Activated CD8-positive, alpha-beta memory T cell treated with anti-CD3 and anti-CD28 coated beads, Interleukin-2, amount 50 U/mL, for 4 hours (primary cell): ENCODE results near the gene GPC2.
"Not testable (repeated sequence)": the region's sequence is repeated elsewhere in the genome, so short reads cannot be mapped to it uniquely, and the experiment has no call there.

Source experiments
- DNase-seq: peaks from one replicate; pipeline ENCODE4 v3.0.0-alpha.2; 2020

Gene GPC2

DNA sequence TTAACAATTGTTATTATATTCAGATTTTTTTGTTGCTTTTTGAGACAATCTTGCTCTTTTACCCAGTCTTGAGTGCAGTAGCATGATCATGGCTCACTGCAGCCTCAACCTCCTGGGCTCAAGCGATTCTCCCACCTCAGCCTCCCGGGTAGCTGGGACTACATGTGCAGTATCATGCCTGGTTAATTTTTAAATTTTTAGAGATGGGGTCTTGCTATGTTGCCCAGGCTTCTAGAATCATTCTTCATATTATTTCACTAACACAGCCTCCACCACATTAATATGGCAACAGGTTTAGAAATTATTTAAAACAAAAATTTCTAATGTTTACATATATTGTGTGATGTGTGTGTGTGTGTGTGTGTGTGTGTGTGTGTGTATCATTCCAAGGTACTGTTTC, 29.9 kb downstream of the GPC2 start:
- DNase-seq = no peak

DNA sequence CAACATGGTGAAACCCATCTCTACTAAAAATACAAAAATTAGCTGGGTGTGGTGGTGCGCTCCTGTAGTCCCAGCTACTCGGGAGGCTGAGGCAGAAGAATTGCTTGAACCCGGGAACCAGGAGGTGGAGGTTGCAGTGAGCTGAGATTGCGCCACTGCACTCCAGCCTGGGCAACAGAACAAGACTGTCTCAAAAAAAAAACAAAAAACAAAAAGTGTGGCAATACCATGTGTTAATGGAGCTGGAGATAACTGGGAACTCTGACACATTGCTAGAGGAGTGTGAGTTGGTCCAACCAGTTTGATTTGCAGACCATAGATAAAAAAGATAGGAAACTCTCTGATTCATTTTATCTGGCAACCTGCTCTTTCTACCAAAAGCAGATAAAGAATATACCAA, 30.8 kb downstream of the GPC2 start:
- DNase-seq = not testable (repeated sequence)

DNA sequence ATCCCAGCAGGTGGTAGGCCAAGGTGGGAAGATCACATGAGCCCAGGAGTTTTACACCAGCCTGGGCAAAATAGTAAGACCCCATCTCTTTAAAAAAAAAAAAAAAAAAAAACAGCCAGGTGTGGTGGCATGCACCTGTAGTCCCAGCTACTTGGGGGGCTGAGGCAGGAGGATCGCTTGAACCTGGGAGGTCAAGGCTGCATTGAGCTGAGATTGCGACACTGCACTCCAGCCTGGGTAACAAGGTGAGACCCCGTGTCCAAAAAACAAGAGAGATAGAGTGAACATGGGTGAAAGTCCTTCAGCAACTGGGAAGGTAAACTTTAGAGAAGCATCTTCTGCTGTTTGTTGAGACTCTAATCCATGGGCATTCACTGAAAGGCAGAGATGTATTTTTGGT, 34.7 kb downstream of the GPC2 start:
- DNase-seq = no peak

DNA sequence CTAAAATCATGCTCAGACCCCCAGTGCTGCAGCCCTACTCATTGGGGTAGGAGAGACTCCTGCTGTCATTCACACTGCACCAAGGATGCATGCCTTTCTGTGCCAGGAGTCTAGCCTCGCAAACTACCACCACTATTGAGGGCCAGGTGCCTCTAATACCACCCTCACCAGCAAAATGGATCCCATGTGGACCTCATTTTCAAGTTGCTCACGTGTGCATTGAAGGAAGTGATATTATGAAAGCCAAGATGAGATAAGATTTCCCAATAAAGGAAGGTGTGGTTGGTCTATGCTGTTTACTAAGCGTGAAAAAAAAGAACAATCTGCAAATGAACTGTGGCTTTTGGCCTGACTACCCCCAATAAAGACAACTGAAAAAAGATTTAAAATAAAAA, 35.6 kb downstream of the GPC2 start:
- no peak for DNase-seq

DNA sequence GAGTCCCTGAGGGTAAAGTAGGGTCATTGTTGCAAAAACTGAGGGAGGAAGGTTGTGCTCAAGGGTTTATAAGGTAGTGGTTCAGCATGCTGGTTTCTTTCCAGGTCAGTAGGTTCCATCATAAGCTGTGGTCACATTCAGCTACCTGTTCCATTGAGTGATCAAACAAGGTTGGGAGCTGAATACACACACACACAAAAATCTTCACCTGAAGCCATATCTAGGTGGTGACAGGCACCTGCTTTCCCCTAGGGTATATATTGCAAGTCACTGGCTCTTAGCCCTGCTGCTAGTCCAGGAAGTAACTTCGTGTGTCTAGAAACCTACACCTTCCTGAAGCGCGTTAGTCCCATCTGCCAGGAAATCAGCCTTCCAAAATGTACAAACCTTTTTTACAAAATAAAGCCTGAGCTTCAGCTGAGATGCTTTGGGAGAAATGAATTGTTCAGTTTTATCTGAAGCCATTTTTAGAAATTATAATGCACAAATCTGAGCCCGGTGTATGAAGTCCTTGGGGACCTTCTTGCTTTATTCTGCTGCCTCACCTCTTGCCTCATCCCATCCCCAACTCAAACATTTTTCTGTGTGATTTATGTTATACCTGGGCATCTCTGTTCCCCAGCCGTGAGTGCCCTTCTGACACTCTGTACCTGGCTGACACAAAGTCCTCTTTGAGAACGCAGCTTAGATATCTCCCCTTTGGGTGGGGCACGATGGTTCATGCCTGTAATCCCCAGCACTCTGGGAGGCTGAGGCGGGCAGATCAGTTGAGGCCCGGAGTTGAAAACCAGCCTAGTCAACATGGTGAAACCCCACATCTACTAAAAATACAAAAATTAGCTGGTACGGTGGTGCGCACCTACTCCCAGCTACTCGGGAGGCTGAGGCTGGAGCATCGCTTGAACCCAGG, 39.1 kb downstream of the GPC2 start:
- no peak for DNase-seq

DNA sequence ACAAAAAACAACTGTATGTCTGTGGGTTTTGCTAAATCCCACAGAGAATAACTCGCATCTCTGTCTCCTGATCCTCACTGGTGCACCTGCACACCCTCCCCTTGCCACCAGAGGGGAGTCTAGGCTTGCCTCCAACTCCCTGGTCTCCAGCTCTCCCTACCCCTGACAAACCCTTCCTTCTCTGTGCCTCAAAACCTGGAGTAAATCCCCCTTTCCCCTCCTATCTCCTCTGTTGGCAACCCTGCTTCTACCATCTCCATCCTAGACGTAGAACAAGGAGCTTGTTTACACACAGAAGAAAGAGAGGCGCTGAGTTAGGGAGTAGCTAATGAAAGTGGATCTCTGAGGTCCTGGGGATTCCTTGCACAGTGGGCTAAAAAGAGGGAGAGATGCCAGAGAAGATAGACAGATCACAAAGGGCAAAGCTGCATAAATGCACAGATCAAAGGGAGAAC, 44.5 kb downstream of the GPC2 start:
- peak; percentile 65 for DNase-seq

DNA sequence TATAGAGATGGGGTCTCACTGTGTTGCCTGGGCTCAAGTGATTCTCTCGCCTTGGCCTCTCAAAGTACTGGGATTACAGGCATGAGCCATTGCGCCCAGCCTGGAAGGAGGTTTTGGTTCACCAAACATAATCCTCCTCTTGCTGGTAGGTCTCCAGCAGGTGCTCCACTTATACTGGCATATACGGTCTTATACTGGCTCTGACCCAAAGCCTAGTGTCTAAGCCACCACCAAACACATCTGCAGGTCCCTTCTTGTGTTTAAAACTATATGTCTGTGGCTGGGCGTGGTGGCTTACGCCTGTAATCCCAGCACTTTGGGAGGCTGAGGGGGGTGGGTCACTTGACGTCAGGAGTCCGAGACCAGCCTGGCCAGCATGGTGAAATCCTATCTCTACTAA, 45.1 kb downstream of the GPC2 start:
- DNase-seq = no peak

DNA sequence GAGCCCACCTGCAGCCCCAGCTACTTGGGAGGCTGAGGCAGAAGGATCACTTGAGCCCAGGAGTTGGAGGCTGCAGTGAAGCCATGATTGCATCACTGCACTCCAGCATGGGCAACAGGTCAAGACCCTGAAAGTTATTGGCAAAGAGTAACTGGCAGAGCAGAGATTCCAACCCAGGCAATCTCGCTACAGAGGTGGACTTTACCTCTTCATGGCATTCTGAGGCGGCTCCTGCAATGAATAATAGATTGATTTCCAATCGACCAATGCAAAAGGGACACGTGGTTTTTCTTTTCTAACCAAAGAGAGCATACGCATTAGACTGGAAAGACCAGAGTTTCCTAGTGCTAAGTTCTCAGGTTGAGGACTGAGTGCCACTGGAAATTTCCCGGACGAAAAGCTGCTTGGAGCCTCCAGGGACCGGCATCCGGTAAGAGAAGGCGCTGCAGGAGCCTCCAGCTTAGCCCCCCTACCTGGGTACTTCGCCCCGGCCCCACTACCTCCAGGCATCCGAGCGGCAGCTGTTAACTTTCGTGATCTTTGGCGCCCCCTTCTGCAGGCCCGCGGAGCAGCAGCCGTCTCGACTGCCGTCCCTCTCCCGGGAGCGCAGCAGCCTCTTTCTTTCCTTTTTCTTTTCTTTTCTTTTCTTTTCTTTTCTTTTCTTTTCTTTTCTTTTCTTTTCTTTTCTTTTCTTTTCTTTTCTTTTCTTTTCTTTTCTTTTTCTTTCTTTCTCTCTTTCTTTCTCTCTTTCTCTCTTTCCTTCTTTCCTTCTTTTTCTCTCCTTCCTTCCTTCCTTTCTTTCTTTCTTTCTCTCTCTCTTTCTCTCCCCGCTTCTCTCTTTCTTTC, 46.4 kb downstream of the GPC2 start:
- peak; percentile 90 for DNase-seq

DNA sequence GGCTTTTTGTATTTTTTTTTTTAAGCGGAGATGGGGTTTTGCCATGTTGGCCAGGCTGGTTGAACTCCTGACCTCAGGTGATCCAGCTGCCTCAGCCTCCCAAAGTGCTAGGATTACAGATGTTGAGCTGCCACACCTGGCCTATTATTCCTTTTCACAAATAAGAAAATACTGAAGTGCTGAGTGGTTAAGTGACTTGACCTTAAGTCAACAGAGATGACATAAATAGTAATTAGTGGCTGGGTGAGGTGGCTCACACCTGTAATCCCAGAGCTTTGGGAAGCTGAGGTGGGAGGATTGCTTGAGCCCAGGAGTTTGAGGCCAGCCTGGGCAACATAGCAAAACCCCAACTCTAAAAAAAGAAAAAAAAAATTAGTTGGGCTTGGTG, 47.0 kb downstream of the GPC2 start:
- not testable (repeated sequence) for DNase-seq

DNA sequence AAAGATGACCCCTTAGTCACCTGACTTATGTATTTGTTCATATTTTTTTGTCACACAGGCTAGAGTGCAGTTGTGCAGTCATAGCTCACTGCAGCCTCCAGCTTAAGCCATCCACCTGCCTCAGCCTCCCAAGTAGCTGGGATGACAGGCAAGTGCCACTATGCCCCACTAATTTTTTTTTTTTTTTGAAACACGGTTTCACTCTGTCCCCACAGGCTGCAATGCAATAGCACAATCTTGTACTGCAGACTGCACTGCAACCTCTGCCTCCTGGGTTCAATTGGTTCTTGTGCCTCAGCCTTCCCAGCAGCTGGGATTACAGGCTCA, 48.6 kb downstream of the GPC2 start:
- DNase-seq = no peak

DNA sequence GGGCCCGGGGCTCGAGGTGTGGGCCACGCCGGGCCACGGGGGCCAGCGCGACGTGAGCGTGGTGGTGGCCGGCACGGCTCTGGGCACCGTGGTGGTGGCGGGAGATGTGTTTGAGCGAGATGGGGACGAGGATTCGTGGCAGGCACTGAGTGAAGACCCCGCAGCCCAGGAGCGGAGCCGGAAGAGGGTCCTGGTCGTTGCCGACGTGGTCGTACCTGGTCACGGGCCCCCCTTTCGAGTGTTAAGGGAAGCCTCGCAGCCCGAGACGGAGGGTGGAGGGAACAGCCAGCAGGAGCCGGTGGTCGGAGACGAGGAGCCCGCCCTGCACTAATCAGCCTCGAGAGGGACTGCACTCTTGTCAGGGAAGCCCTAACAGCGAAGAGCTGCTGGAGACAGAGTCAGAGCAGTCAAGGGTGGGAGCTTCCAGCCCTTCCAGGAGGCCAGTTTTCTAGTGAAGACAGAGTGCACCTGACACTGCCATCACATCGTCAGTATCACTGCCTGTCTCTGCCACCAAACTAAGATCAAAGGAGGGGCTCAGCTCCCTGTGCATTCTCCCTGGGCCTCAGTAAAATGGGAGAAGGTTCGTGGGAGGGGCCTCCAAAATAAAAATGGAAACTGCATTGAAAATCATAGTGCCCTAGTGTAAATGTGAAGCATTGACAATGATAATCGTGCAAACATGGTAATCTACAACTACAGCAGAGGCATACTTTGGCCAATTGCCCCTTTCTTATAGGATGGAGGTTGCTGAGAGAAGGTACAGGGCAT, 49.1 kb downstream of the GPC2 start:
- peak; percentile 32 for DNase-seq

DNA sequence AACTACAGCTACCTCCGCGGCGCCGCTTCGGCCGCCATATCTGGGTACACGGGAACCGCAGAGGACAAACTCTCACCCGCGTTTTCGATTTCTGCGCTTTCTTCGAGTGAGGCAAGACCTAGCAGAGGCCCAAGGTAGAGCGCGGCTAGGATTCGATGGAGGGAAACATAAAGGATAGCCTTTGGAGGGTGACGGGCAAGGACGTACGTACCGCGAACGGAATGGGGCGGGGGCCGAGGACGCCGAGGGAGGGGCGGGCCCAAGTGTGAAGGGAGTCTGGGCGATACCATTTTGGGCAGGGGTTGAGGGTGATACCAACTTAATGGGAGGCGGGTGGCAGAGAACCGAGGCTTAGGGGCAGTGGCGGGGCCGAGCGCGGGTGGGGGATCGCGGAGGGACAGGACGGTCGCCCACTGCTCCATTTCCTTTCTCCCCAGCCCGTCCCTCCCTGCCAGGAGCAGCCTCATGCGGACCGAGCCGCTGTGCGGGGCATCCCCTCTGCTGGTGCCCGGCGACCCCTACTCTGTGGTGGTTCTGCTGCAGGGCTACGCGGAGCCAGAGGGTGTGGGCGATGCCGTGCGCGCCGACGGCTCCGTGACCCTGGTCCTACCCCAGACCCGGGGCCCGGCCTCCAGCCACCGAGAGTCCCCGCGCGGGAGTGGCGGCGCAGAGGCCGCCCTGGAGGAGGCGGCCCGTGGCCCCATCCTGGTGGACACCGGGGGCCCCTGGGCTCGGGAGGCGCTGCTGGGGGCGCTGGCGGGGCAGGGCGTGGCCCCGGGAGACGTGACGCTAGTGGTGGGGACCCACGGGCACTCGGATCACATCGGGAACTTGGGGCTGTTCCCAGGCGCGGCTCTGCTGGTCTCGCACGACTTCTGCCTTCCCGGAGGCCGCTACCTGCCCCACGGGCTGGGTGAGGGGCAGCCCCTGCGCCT, 50.0 kb downstream of the GPC2 start, which contains the start of gene MBLAC1:
MBLAC1 (plus strand) TSS at position 37 of the 935 bp plus-strand sequence; CDS start at position 466, 429 bp downstream.
- DNase-seq = peak; percentile 89

DNA sequence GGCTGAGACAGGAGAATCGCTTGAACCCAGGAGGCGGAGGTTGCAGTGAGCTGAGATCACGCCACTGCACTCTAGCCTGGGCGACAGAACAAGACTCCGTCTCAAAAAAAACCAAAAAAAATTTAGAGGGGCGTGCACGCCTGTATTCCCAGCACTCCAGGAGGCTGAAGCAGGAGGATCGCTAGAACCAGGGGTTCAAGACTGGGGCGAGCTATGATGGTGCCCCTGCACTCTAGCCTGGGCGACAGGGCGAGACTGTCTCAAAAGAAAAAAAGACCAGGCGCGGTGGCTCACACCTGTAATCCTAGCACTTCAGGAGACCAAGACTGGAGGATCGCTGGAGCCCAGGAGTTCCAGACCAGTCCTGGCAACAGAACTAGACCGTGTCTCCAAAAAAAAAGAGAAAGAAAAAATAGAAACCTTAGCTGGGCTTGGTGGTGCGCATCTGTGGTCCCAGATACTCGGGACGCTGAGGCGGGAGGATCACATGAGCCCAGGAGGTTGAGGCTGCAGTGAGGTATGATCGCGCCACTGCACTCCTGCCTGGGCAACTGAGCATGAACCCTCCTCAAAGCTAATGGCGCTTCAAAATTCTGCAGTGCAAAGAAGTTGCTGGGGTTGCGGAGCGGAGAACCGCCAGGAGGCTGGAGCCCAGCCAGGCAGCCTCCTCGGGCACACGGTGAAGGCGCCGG, 50.8 kb downstream of the GPC2 start:
- no peak for DNase-seq

DNA sequence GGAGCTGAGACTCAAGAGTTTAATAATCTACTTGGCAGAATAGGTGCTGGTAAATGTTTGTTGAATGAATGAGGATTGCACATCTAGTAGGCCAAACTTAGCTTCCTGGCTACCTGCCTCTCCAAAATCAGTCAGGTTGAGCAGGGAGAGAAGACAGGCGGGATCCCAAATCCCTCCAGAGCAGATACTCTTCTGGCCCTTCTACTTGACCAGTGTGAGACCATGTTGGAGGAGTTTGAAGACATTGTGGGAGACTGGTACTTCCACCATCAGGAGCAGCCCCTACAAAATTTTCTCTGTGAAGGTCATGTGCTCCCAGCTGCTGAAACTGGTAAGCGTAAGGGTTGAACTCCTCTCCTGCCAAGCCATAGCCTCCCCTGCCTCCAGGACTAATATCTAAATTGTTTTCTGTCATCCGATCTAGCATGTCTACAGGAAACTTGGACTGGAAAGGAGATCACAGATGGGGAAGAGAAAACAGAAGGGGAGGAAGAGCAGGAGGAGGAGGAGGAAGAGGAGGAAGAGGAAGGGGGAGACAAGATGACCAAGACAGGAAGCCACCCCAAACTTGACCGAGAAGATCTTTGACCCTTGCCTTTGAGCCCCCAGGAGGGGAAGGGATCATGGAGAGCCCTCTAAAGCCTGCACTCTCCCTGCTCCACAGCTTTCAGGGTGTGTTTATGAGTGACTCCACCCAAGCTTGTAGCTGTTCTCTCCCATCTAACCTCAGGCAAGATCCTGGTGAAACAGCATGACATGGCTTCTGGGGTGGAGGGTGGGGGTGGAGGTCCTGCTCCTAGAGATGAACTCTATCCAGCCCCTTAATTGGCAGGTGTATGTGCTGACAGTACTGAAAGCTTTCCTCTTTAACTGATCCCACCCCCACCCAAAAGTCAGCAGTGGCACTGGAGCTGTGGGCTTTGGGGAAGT, 52.6 kb downstream of the GPC2 start:
- no peak for DNase-seq

DNA sequence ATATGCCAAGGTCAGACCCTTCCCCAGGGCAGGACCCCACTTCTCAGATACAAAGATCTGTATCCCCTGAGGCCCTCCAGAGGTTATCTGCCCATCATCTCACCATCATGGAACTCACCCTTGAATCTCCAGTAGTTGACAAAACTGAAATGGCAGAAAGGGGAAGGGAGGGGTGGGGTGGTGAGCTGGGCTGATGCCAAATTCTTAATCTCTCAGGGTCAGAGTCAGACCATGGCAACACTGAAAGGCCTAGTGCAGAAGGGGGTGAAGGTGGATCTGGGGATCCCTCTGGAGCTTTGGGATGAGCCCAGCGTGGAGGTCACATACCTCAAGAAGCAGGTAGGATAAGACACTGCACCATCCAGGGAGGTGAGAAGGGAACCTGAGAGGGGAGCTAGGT, 54.6 kb downstream of the GPC2 start:
- DNase-seq = no peak

DNA sequence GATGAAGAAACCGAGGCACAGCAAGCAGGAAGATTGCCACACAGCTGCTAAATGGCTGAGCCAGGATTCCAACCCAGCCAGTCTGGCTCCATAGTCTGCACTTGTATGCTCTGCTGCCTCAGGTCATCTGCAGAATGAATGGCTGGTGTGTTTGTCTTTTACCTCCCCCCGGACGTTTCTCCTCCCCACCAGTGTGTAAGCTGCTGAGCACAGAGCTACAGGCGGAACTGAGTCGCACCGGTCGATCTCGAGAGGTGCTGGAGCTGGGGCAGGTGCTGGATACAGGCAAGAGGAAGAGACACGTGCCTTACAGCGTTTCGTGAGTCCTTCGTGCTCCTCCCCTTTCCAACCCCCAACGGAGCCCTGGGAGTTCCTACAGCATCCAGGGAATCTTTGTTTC, 55.1 kb downstream of the GPC2 start:
- DNase-seq = no peak

DNA sequence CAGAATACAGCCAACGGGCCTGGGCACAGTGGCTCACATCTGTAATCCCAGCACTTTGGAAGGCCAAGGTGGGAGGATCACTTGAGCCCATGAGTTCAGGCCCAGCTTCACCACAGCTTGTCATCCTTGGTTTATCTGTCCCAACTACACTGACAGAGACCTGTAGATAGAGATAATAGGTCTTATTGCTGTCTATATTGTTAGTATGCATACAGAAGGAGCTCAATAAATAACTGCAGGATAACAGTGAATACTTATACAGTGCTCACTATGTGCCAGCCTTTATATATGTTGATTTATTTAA, 56.5 kb downstream of the GPC2 start:
- DNase-seq = no peak

DNA sequence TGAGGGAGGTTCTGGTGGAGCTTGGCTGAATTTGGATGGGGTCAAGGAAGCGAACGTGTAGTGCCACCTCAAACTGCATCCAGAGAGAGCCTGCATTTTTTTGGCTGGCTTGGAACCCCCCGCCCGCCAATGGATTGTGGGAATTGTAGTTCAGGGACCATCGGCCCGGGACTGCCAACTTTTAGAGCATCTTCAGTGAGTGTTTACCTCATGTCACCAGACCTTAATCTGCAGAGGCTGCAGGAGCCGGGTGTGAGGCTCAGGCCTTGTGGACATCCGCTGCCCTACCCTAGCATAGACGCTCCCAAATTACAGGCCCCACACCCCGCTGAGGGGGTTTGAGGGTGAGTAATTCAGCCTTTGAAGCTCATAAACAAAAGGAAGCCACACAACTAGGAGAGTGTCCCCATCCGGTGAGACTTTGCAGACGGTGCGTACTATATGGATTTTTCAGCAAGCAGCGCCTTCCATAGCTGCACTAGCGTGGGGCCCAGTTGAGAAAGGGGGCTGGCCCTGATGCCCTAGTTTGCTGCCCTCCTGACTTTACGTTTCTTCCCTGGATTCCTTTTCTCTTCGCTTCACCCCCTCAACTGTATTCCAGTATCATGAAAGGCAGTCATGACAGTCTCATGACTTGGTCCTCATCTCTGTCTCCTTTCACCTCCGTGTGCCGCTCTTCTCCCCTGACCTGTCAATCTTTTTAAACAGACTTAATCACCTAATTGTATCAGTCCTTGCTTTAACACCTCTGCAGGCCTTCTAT, 57.0 kb downstream of the GPC2 start:
- DNase-seq = peak; percentile 61
